ENCODE measurements around the gene PML.
A peak's percentile ranks its signal among the peaks of the same experiment; 100 is the strongest.

The PML gene

DNA sequence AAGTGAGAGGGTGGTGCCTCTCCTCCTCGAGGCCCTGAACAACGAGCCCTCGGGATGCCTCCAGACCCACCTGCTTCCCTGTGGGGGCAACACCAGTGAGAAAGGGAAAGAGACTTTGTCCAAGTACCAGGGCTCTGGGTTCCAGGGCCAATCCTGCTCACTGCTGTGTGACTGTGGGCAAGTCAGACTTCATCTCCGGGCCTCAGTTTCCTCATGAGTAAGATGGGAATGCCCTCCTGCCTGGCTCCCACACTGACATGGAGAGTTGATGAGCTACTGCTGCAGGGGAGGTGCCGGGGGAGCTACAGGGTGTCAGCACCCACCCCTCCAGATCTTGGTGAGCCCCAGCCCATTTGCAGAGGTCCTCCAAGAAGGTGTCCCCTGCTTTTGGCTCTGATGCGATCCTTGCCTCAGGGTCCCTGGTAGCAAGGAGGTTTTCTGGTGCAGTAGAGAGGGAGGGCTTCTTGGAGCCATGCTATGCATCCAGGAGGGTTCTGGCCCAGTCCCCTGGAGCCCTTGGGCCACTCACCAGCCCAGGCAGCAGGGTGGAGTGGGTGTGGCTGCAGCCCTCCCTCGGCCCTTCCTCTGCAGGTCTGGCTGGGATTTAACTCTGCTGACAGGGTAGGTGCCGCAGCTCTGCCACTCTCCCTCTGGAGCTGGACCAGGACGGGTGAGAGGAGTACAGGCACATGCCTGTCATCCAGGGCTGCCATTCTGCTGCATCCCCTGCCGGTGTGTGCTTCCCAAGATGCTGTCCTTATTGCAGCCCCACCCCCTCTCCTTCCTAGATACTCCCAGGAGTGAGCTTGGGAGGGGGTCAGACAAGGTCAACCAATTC is 41.4 kb upstream of the PML start:
- TF ChIP-seq, protein P1, sequence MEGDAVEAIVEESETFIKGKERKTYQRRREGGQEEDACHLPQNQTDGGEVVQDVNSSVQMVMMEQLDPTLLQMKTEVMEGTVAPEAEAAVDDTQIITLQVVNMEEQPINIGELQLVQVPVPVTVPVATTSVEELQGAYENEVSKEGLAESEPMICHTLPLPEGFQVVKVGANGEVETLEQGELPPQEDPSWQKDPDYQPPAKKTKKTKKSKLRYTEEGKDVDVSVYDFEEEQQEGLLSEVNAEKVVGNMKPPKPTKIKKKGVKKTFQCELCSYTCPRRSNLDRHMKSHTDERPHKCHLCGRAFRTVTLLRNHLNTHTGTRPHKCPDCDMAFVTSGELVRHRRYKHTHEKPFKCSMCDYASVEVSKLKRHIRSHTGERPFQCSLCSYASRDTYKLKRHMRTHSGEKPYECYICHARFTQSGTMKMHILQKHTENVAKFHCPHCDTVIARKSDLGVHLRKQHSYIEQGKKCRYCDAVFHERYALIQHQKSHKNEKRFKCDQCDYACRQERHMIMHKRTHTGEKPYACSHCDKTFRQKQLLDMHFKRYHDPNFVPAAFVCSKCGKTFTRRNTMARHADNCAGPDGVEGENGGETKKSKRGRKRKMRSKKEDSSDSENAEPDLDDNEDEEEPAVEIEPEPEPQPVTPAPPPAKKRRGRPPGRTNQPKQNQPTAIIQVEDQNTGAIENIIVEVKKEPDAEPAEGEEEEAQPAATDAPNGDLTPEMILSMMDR (IDR thresholded peaks at IDR 0.05; ENCODE audit: low read depth, low read length) = no peak
- DNase-seq (ENCODE audit: low read depth in 2 of 2) = no peak
- H3K4me3 ChIP-seq (replicated peaks in 1 of 2; ENCODE audit: low read depth in 2 of 2, low read length in 2 of 2) = no peak overlapping the region

DNA sequence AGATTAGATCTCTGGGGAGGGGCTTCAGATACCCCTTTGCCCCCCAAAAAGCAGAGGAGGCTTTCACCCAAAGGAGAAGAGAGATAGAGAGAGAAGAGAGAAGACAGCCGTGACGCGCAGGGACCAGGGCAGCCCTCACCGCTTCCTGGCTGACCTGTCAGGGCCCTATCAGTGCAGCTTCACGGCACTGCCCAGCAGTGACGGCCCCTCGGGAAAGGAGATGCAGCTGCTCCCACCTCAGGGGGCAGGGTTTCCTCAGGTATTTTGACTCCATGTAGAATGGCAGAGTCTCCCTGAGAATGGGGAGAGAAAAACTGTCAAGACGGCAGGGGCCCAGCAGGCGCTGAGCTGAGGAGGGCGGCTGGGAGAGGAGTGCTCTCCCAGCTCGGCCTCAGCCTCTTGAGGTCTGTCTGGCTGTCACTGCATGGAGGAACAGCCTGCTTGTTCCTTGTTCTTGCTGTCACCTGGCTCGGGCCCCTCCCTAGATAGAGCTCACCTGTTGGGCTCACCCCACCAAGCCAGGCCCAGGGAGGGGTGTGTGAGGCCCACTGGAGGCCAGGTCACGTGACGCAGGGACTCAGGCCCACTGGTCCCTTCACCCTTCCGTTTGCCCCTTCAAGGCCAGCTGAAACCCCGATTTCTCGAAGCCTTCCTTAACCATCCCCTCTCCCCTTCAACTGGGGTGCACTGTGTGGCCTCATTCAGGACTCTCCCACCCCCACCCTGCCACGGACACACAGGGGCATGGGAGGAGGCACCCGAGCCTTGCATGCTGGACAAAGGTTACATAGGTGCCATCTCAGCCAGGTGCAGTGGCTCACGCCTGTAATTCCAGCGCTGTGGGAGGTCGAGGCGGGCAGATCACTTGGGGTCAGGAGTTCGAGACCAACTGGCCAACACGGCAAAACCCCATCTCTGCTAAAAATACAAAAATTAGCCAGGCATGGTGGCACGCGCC is 40.0 kb upstream of the PML start:
- TF ChIP-seq, protein P1 (IDR thresholded peaks at IDR 0.05; ENCODE audit: low read depth, low read length) = no peak
- DNase-seq (ENCODE audit: low read depth in 2 of 2) = no peak
- H3K4me3 ChIP-seq (replicated peaks in 1 of 2; ENCODE audit: low read depth in 2 of 2, low read length in 2 of 2) = no peak overlapping the region

DNA sequence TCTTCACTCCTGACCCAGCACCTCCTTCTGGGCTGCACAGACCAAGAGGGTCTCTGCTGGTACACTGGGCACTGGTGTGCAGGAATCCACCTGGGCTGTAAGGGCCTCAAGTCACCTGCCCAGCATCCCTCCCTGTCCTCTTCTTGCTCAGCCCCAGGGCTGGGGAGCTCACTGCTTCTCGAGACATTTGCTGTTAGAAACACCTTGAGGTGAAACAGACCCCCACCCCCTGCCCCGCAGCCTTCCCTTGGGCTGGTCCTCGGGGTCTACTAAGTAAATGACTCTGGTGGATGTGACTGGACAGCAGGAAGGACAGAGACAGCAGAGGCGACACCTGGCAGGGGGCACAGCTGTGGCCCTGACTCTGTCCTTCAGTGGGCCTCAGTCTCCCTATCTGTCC is 39.2 kb upstream of the PML start:
- TF ChIP-seq, protein P1 (IDR thresholded peaks at IDR 0.05; ENCODE audit: low read depth, low read length) = no peak
- H3K4me3 ChIP-seq (replicated peaks in 1 of 2; ENCODE audit: low read depth in 2 of 2, low read length in 2 of 2) = no peak overlapping the region
- no peak for DNase-seq (ENCODE audit: low read depth in 2 of 2)

DNA sequence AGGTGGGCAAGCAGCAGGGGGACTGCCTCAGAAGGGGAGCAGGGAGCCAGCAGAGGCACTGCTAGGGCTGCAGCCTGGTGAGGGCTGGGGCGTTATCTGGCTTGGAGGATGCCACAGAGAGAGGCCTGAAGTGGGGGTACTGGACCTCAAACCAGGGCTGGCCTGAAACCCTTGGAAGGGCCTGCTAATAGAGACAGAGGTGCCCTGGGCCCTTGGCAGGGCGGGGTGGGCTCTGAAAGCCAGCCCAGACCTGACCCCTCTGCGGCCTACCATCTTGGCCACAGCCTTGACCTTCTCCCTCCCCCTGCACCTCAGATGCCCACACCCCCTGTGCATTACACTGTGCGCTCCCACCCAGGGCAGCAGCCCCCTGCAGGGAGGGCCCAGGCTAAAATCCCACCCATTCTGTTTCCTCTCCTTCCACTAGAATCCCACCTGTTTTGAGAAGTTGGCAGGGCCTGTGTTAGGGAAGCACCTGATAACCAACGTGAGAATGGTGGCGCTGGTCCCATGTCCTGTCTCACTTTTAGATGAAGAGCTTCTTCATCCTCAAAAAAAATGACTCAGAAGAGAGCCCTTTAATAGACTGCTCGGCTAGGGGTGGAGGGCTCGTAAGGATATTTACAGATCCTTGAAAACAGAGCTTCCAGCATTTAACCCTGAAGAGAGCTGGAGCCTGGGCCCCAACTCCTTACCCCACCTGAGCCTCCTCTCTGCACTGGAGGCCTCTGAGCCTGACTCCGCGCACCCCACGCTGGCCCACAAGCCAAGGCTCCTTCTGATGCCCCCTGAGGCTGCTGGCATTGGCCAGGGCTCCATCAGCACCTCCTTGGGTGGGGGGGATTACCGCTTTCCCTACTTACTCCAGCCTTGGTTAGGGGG is 38.4 kb upstream of the PML start:
- TF ChIP-seq, protein P1 (IDR thresholded peaks at IDR 0.05; ENCODE audit: low read depth, low read length) = no peak
- H3K4me3 ChIP-seq (replicated peaks in 1 of 2; ENCODE audit: low read depth in 2 of 2, low read length in 2 of 2) = no peak overlapping the region
- no peak for DNase-seq (ENCODE audit: low read depth in 2 of 2)

DNA sequence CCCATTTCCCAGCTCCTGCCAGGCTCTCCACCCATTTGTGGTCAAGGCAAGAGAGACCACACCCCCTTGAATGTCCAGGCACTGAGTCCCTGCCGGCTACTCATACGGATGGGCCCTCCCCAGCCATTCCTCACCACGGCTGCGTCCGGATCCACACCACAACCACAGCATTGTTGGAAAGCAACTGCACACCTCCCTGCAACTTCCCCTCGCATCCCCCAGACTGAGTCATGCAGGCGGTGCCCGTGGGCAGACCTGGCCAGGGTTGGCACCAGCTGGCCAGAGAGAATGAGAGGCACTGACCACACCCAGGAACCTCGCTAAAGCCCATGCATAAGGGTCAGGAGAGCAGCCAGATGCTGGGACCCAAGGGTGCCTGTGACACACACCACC is 37.8 kb upstream of the PML start:
- TF ChIP-seq, protein P1 (IDR thresholded peaks at IDR 0.05; ENCODE audit: low read depth, low read length) = no peak
- H3K4me3 ChIP-seq (replicated peaks in 1 of 2; ENCODE audit: low read depth in 2 of 2, low read length in 2 of 2) = no peak overlapping the region
- peak; percentile 83 to 94 for DNase-seq (ENCODE audit: low read depth in 2 of 2)

DNA sequence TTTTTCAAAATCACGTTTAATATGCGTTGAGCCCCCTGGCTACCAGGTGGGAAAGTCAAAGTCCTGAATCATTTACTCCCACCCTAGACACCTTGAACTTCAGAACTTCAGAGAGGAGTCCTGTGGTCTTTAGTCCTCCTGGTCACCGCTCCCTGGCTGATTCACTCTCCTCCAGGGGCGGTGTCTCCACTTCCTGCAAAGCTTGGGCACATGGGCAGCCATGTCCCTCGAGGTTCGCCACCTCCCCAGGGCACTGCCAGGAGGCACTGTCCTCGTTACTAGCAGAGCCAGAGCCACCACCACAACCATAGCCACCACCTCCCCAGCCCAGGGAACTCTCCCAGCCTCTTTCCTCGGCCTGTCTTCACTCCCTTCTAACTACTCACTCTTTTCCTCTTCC is 37.2 kb upstream of the PML start:
- no peak for DNase-seq (ENCODE audit: low read depth in 2 of 2)
- no peak overlapping the region for H3K4me3 ChIP-seq (replicated peaks in 1 of 2; ENCODE audit: low read depth in 2 of 2, low read length in 2 of 2)
- TF ChIP-seq, protein P1 (IDR thresholded peaks at IDR 0.05; ENCODE audit: low read depth, low read length) = no peak

Measured in cardiac fibroblast (primary cell).